ENCODE results near the gene VPREB3. TPM values are rescaled to one million over a fixed set of nuclear protein-coding genes. Genes with fewer than 3 reads are reported as not detected.

VPREB3 gene
- polyA plus RNA-seq, 1 donor from 2014 or later = 1,081 TPM

DNA sequence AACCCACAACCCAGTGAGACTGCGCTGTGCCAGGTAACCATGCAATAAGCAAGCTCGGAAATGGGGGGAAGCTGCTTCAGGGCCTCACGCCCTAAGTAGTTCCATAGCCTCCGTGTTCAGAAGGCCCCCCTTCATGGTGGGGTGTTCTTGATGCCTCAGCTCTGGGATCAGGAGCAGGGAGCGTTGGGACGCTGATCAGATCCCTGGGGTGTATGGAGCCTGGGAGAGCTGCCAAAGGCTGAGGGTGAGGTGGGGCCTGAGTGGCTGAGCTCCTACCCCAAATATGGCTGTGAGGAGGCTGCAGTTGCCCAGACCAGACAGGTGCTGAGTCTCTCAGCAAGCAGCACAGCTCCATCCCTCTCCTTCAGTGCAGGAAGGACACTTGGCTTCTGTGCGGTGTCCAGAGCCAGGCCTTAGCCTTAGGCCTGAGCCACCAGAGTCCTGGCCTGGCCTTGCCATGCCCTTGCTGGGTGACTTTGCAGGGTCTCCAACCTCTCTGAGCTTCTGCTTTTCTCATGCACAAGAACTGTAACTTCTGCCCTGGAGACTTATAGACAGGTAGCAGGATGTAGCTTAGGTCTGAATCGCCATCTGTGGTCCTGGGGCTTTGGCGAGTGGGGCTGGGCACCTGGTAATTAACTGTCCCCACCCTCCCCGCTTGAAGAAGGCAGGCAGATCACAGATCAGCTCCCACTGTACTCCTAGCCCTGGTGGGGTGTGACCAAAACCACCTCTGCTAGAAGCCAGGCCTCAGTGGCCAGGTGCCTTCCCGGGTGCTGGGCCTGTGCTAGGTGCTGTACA is 23.8 kb upstream of the VPREB3 start:
- no peaks in the 10 kb centered on the region for H3K27me3 Mint-ChIP-seq
- H3K9me3 Mint-ChIP-seq = no peaks in the 10 kb centered on the region
- no peak overlapping the region for H3K27ac Mint-ChIP-seq
- H3K36me3 Mint-ChIP-seq = no peaks in the 10 kb centered on the region
- H3K4me1 Mint-ChIP-seq = peaks cover 5 to 6% (median 6%) of the 10 kb centered on the region in 3 donors
- no peak overlapping the region for H3K4me3 Mint-ChIP-seq

DNA sequence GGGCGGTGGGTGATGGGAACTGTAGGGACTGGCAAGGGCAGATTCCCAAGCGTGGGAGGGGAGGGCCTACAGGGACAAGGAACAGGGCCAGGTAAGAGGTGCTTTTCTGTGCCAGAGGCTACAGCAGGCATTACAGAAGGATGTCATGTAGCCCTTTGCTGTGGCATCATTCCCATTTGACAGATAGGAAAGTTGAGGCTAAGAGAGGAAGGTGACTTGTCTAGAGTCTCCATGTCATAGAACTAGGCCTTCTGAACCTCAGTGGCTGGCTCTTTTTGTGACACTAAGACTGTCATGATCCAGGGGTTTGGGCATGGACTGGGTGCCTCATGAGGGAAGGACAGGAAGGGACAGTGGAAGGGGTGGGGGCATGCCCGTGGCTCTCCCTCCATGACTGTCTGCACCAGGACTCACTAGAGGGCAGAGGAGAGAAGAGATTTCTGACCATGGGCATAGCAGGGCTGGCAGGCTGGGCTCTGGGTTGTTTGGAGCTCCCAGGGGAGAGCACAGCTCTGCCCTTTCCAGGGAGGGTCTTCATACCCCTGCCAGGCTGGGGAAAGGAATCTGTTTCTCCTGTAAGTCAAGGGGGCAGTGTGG is 21.7 kb upstream of the VPREB3 start:
- Mint-ChIP-seq H3K4me3 (peak overlapping the region in 1 of 4 donors; percentile 6), H3K36me3 (no peaks in the 10 kb centered on the region), H3K9me3 (no peaks in the 10 kb centered on the region), H3K27me3 (no peaks in the 10 kb centered on the region), H3K4me1 (peaks cover 9 to 14% (median 10%) of the 10 kb centered on the region in 3 donors), H3K27ac (peak overlapping the region; percentile 1 to 73 (median 34))

DNA sequence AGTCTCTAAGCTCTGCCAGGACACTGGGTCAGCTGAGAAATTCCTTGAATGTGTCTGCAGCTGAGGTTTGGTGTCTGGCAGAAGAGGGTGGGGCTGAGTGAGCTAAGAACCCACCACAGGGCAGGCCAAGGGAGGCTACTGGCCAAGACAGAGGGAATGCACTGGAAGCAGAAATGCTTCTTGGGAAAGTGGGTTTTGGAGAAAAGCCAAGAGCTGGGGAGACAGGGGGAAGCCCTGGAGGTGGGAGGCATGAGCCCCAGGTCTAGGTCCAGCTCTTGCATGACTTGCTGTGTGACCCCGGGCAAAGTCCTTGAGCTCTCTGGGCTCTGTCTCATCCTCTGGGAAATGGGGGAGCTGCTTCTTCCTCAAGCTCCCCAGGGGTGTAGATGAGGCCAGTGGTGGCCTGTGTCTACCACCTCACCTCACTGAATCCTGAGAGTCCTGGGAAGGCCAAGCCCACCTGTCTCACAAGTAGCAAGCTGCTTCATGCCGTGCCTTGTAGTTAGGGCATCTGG is 20.8 kb upstream of the VPREB3 start:
- H3K4me1 Mint-ChIP-seq = peaks cover 11 to 14% (median 12%) of the 10 kb centered on the region in 3 donors
- no peaks in the 10 kb centered on the region for H3K27me3 Mint-ChIP-seq
- H3K4me3 Mint-ChIP-seq = peak overlapping the region in 2 of 4 donors; percentile 32 to 74

DNA sequence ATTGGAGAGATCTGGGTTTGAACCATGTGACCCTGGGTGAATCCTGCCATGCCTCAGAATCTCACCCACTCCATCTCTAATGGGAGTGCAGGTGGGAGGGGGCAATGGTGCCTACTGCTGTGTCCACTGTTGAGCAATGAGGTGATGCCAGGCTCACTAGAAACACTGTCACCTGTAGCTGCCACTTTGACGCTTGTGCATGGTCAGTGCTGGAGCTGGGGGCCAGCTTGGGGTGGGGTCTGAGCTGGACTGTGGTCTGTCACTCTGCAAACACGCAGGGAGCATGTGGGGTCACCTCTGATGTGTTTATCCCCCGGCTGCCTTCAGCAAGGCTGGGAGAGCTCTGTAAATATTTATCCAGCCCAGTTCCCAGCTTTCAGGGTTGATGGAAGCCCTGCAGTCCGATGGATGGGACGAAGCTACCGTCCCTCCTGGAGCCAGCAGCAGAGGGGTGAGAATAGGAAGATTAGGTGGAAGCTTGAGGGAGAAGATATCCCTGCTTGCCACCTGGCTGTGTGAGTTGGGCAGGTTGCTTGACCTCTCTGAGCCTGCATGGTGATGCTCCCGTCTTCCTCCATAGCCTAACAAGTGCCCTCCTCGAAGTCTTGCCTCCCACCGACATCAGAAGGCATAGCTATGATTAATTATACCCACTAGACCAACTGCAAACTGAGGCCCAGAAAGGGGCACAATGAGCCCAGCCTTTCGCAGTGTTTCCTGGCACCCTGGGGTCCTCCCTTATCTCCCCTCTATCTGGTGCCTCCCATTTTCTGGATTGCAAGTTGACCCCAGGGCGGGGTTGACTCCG is 20.1 kb upstream of the VPREB3 start:
- peaks cover 13 to 17% (median 14%) of the 10 kb centered on the region in 3 donors for H3K4me1 Mint-ChIP-seq
- H3K9me3 Mint-ChIP-seq = no peaks in the 10 kb centered on the region
- H3K4me3 Mint-ChIP-seq = peak overlapping the region in 2 of 4 donors; percentile 74 to 79
- H3K36me3 Mint-ChIP-seq = no peaks in the 10 kb centered on the region
- no peaks in the 10 kb centered on the region for H3K27me3 Mint-ChIP-seq
- H3K27ac Mint-ChIP-seq = peak overlapping the region in 2 of 3 donors; percentile 63 to 64

More for the DNA sequence above, 20.8 kb upstream of the VPREB3 start:
- Mint-ChIP-seq H3K36me3 (no peaks in the 10 kb centered on the region), H3K27ac (peak overlapping the region in 1 of 3 donors; percentile 64), H3K9me3 (no peaks in the 10 kb centered on the region)

DNA sequence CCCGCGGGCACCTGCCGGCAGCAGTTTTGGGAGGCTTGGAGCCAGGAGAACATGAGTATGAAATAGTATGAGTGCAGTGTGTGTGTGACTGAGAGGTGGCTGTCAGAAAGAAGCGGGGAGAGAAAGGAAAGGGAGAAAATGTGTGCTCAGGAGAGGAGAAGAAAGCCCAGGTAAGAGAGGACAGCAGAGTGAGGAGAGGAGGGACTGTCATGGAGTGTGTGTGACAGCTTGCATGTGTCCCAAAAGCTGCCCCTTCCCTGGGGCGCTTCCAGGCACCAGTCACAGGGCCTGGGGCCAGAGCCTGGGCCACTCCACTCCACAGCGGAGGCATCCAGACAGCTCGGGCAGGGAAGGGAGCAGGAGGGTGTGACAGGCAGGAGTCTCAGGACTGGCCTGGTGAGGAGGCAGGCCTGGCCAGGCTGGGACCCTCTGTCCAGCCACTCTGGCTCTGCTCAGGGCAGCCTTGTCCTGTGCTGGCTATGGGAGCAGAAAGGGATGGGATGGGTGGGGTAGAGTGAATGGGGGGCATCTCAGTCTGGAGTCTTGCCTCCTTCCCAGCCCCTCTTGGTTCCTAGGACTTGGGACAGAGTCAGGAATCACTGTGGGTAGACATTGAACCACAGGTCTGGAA is 19.4 kb upstream of the VPREB3 start:
- Mint-ChIP-seq H3K27me3 (no peaks in the 10 kb centered on the region), H3K4me3 (peak overlapping the region; percentile 59 to 83 (median 72)), H3K4me1 (peaks cover 13 to 18% (median 14%) of the 10 kb centered on the region in 3 donors), H3K27ac (peak overlapping the region in 2 of 3 donors; percentile 13 to 50), H3K9me3 (no peaks in the 10 kb centered on the region), H3K36me3 (no peaks in the 10 kb centered on the region)

DNA sequence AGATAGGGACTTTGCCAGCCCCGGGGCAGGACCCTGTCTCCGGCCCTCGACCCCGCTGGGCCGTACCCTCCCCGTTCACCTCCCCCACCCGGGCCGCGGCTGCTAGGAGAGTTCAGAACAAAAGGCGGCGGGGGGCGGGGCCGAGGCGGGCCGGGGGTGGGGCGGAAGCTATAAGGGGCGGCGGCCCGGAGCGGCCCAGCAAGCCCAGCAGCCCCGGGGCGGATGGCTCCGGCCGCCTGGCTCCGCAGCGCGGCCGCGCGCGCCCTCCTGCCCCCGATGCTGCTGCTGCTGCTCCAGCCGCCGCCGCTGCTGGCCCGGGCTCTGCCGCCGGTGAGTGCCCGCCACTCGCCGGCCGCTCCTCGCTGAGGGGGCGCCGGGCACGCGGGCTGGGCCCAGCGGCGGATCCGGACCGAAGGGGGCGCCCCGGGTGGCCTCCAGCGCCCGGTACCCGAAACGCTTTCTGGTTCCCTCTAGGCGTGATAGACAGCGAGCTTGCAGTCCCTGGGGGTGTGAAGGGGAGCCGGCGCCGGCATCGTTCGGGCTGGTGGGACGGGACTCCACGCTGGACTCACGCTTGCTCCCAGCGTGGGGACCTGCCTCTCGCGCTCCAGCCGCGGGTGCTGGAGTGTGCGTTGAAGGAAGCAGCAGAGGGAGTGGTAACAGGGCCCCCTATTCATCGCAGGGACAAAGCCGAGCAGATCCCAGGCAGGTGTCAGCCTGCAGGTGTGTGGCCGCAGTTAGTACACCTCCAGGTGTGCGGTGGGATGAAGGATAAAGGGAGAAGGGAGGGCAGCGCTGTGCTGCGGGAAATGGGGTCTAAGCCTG is 18.6 kb upstream of the VPREB3 start, which contains the start of gene MMP11:
MMP11 (plus strand) TSS at position 201 of the 825 bp plus-strand sequence; CDS start at position 223, 22 bp downstream.
- no peaks in the 10 kb centered on the region for H3K27me3 Mint-ChIP-seq
- no peaks in the 10 kb centered on the region for H3K36me3 Mint-ChIP-seq
- H3K9me3 Mint-ChIP-seq = no peaks in the 10 kb centered on the region
- peak within 1 kb of the TSS; percentile 13 to 50 (median 39) for H3K27ac Mint-ChIP-seq
- peaks cover 13 to 18% (median 14%) of the 10 kb centered on the region in 3 donors for H3K4me1 Mint-ChIP-seq
- H3K4me3 Mint-ChIP-seq = peak within 1 kb of the TSS; percentile 74 to 87 (median 80)

DNA sequence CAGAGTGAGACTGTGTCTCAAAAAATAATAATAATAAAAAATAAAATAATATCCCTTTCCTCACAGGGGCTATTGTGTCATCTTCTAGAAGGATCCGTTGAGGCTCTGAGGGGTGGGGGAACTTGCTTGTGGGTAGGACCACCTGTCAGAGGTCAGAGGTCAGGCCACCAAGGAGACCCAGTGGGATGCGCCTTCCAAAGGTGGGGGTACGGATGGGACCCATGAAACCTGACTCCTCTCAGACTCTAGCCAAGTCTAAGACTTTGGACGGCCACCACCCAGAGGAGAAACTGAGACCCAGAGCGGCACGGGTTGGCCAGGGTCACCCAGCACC is 18.1 kb upstream of the VPREB3 start:
- Mint-ChIP-seq H3K9me3 (no peaks in the 10 kb centered on the region), H3K27ac (no peak overlapping the region), H3K27me3 (no peaks in the 10 kb centered on the region), H3K36me3 (no peaks in the 10 kb centered on the region), H3K4me1 (peaks cover 13 to 18% (median 14%) of the 10 kb centered on the region in 3 donors), H3K4me3 (peak overlapping the region; percentile 67 to 82 (median 76))

DNA sequence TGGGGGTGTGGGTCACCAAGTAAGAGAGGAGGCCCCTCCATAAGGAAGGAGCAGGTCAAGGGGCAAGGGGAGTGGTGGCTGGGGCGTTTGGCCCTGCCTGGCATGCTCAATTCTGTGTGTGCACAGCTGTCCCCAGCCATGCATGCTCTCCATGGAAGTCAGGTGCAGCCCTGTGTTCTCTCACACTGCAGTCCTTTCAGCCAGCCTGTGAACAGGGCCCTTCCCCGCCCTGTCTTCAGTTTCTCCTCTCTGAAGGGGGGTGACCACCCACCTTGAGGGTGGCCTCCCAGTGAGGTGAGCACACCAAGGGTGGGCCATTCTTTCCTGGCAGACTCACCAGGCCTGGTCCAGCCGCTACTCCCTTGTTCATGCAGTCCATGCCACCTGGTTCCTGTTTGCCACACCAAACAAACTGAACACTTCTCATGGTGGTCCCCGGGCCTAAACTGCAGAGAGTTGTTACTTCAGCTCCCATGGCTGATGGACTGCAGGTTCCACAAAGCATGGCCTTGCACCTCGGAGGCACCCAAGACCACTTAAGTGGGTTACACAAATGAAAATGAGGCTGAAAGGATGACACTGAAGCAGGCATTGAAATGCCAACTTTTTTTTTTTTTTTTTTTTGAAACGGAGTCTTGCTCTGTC is 15.2 kb upstream of the VPREB3 start:
- H3K27ac Mint-ChIP-seq = peak overlapping the region in 2 of 3 donors; percentile 53 to 77
- H3K9me3 Mint-ChIP-seq = no peaks in the 10 kb centered on the region
- peaks cover 24 to 33% (median 25%) of the 10 kb centered on the region in 3 donors for H3K4me1 Mint-ChIP-seq
- H3K27me3 Mint-ChIP-seq = no peaks in the 10 kb centered on the region
- peak overlapping the region; percentile 23 to 85 (median 62) for H3K4me3 Mint-ChIP-seq
- H3K36me3 Mint-ChIP-seq = peaks cover 2% of the 10 kb centered on the region

DNA sequence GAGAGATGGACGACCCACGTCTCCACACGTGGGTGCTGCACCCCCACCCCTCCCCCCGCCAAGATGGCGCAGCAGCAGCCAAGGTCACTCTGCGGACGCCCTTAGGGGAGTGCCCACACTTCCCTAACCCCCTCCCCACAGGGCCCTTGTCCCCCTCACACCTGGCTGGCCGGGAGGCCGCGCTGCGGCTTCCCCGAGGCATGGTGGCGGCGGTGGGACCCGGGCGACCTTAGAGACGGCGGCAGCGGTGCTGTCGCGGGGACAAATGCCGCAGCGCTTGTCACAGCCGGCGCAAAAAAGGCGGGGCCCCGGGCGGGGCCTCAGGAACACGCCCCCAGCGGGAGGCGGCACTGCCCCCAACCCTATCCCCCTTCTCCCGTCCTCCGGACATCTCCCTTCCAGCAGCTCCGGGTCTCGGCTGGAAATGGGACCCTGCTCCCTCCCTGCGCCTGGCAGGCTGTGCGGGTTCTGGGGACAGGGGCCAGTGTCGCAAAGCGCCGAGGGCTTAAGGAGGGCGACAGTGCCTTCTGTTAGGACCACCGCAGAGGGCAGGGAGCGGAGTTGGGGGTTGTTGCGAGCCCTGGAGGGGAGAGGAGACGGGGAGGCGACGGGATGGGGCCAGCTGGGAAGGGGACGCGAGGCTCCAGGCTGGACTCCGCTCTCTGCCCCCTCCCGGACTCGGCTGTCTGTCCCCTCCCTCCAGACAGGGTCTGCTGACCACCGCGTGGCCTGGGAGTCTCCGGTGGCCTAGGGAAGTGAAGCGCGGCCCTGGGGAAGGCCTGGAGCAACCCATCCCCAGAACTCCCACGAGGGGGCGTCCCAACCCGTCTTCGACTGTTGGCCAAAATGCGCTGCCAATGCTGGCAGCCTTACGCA is 13.7 kb upstream of the VPREB3 start, which contains the start of gene CHCHD10:
CHCHD10 (minus strand) TSS at position 300 of the 876 bp plus-strand sequence; CDS start at position 202, 98 bp downstream.
- peaks cover 2% of the 10 kb centered on the region for H3K36me3 Mint-ChIP-seq
- H3K4me1 Mint-ChIP-seq = peaks cover 20 to 33% (median 21%) of the 10 kb centered on the region in 3 donors
- H3K27me3 Mint-ChIP-seq = no peaks in the 10 kb centered on the region
- H3K9me3 Mint-ChIP-seq = no peaks in the 10 kb centered on the region
- H3K4me3 Mint-ChIP-seq = peak within 1 kb of the TSS; percentile 82 to 94 (median 88)
- peak within 1 kb of the TSS; percentile 43 to 92 (median 77) for H3K27ac Mint-ChIP-seq

DNA sequence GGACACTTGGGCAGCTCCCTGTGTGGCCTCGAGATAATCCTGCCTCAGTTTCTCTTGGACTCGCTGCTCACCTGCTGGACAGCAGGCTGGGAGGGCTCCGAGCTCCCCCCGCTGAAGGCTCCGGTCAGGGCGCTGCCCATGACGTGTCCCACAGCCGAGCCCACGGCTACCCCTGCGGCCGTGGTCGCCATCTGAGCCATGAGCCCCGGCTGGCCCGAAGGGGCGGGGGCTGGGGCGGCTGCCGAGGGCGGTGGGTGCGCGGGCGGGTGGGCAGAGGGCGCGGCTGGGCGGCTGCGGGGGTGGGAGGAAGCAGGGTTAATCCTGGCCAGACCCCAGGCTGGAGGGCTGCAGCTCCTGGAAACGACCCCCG is 13.1 kb upstream of the VPREB3 start:
- Mint-ChIP-seq H3K27me3 (no peaks in the 10 kb centered on the region), H3K9me3 (no peaks in the 10 kb centered on the region), H3K4me3 (peak overlapping the region; percentile 76 to 93 (median 88)), H3K36me3 (peaks cover 2% of the 10 kb centered on the region), H3K4me1 (peaks cover 20 to 38% (median 25%) of the 10 kb centered on the region in 3 donors), H3K27ac (peak overlapping the region in 1 of 3 donors; percentile 77)

DNA sequence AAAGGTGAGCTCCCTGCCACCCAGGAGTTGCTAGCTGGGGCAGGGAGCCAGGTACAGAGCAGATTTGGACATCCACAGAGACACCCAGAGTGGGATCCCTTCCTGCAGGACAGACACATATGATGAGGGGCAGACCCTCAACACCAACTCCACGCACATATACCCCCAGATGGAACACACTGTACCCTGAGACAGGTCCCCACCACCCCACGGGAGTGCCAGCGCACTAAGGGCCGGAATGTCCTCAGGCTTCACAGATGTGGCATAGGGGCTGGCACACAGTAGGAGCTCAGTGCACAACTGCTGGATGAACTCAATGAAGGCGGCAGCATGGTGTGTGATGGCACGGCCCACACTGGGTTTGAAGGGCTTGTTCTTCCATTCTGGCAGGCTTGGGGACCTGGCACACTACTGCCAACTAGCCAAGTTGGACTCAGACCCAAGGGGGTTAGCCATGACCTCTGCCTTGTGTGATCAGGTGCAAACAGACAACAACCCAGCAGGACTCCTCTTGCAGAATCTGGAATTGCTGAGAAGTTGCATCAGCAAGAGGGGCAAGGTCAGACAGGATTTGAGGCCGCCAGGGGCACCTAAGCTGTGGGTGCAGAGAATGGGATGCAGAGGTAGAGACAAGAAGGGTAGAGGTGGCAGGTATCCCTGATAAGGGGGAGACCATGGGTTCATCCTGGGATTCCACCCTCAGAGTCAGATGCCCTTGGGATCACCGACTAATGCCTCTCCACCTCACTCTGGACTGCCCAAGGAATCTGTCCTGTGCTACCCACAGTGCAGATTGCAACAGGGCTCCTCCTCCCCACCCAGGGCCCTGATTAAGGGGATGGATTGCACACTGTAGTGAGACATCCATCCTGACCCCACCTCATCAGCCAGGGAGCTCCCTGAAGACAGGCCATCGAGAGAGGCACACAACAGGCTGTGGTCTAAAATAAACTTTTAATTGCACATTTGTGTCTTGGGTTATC is 11.0 kb upstream of the VPREB3 start:
- Mint-ChIP-seq H3K36me3 (peaks cover 3% of the 10 kb centered on the region), H3K4me3 (peak overlapping the region in 3 of 4 donors; percentile 57 to 80 (median 79)), H3K9me3 (no peaks in the 10 kb centered on the region), H3K27me3 (no peaks in the 10 kb centered on the region), H3K4me1 (peaks cover 14 to 33% (median 27%) of the 10 kb centered on the region in 3 donors), H3K27ac (peak overlapping the region in 1 of 3 donors; percentile 84)

Data from IgD-negative memory B cell (primary cell).